Fibroblast of skin of left quadriceps (primary cell): Measurements from ENCODE around the gene SPDYE11.
"Not testable (repeated sequence)": the region's sequence is repeated elsewhere in the genome, so short reads cannot be mapped to it uniquely, and the experiment has no call there.

Source experiments
- DNase-seq, 2 experiments: peaks; one replicate each; pipeline ENCODE4 v3.0.0-alpha.2; 2013; ENCODE audit warnings: low read depth in 2 of 2

SPDYE11 gene, protein sequence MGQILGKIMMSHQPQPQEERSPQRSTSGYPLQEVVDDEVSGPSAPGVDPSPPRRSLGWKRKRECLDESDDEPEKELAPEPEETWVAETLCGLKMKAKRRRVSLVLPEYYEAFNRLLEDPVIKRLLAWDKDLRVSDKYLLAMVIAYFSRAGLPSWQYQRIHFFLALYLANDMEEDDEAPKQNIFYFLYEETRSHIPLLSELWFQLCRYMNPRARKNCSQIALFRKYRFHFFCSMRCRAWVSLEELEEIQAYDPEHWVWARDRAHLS

DNA sequence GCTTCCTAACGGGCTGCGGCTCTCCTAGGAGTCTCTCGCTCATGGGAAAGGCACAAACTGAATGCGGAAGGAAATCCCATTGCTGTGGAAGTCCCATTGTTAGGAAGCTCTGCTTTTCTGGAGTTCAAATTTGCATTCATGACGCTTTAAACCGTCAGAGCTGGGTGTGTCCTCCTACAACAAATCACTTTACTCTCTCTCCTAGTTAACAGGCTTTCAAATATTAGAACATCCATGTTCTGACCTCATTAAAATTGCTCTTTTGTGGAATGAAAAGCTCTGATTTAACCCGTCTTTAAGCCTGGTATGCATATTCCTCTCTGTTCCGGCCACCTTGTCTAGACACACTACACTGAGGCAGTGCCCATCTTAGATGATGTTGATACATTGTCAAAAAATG is at the start of gene SPDYE11:
TSS of gene SPDYE11 (minus strand) at position 101 of the 400 bp plus-strand sequence. CDS start 1,800 bp downstream, outside the sequence.
- DNase-seq = not testable (repeated sequence)

DNA sequence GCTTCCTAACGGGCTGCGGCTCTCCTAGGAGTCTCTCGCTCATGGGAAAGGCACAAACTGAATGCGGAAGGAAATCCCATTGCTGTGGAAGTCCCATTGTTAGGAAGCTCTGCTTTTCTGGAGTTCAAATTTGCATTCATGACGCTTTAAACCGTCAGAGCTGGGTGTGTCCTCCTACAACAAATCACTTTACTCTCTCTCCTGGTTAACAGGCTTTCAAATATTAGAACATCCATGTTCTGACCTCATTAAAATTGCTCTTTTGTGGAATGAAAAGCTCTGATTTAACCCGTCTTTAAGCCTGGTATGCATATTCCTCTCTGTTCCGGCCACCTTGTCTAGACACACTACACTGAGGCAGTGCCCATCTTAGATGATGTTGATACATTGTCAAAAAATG is 28.2 kb upstream of the SPDYE11 start, which contains the start of gene SPDYE9:
TSS of gene SPDYE9 (minus strand) at position 101 of the 400 bp plus-strand sequence. CDS start 1,800 bp downstream, outside the sequence.
- not testable (repeated sequence) for DNase-seq

DNA sequence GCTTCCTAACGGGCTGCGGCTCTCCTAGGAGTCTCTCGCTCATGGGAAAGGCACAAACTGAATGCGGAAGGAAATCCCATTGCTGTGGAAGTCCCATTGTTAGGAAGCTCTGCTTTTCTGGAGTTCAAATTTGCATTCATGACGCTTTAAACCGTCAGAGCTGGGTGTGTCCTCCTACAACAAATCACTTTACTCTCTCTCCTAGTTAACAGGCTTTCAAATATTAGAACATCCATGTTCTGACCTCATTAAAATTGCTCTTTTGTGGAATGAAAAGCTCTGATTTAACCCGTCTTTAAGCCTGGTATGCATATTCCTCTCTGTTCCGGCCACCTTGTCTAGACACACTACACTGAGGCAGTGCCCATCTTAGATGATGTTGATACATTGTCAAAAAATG is 28.0 kb downstream of the SPDYE11 start, which contains the start of gene SPDYE8:
TSS of gene SPDYE8 (minus strand) at position 101 of the 400 bp plus-strand sequence. CDS start 1,800 bp downstream, outside the sequence.
- DNase-seq = not testable (repeated sequence)

DNA sequence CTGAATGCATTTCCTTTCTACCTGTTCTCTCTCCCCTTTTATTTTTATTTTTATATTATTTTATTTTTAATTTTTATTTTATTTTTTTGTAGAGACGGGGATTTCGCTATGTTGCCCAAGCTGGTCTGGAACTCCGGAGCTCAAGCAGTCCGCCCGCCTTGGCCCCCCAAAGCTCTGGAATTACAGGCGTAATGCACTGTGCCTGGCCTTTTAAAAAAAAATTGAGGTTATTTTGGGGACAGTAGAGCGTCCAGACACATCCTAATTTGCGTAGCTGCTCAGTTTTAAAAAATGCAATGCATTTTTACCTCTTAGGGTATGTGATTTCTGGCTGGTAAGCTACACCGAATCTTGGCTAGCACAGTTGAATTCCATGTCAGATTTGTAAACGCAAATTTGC is 51.2 kb downstream of the SPDYE11 start:
- not testable (repeated sequence) for DNase-seq

DNA sequence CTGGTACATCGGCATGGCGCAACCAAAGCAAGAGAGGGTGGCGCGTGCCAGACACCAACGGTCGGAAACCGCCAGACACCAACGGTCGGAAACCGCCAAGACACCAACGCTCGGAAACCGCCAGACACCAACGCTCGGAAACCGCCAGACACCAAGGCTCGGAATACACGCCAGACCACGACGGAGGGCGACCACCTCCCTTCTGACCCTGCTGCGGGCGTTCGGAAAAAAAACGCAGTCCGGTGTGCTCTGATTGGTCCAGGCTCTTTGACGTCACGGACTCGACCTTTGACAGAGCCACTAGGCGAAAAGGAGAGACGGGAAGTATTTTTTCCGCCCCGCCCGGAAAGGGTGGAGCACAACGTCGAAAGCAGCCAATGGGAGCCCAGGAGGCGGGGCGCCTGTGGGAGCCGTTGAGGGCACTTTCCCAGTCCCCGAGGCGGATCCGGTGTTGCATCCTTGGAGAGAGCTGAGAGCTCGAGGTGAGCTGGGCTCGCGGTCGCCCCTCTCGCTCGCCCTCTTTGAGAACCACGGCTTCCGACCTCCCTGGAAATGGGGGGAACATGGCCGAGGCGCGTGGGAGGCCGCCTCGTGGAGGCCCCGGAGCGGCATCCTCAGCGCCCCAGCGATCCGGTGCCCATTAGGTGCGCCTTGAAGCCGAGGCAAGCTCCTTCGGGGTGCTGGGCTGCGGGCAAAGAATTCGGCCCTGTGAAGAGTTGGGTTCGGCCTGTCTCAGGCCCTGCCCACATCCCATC is 51.8 kb downstream of the SPDYE11 start:
- not testable (repeated sequence) for DNase-seq

DNA sequence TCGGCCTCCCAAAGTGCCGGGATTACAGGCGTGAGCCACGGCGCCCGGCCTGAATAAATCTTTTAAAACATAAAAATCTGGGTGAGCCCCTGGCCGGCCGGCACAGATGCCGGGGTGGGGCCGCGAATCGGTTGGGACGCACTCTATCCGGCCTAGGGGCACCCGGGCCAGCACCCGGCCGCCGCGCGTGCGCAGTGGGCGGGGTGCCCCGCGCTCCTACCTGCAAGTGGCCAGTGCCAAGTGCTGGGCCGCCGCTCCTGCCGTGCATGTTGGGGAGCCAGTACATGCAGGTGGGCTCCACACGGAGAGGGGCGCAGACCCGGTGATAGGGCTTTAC is 52.4 kb downstream of the SPDYE11 start:
- DNase-seq = not testable (repeated sequence)

DNA sequence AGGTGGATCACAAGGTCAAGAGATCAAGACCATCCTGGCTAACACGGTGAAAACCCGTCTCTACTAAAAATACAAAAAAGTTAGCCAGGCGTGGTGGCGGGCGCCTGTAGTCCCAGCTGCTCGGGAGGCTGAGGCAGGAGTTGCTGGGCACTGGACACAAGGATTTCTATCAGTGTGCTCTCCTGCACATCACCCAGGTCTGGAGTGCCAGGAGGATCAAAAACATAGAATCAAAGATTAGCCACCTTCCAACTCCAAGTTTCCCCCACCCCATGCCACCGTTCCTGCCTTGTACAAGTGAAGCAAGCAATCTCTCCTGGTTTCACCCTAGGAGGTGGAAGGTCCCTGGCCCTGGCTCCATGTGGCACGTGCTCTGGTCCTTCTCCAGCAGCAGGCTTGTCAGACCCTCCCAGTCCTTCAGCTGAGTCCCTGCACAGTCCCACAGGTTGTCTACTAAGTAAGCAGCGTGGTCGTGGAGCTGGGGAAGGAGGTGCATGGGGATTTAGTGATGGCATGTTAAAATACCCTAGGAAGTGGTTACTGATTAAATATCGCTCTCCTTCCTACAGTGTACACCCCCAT is 59.7 kb downstream of the SPDYE11 start:
- not testable (repeated sequence) for DNase-seq
